Fibroblast of skin of right quadriceps (primary cell): ENCODE results near the gene LPCAT4.

Experiments used
- DNase-seq: peaks from one replicate; pipeline ENCODE4 v3.0.0-alpha.2; 2013

The LPCAT4 gene

GRCh38 chr15:34336231-34336990, 30.6 kb downstream of the LPCAT4 start:
- DNase-seq = no peak

- DNase-seq = no peak
These were observed 31.6 kb downstream of the LPCAT4 start for GRCh38 chr15:34335176-34336032.

GRCh38 chr15:34334672-34335071, 32.3 kb downstream of the LPCAT4 start:
- no peak for DNase-seq

GRCh38 chr15:34332553-34333120, 34.4 kb downstream of the LPCAT4 start:
- no peak for DNase-seq

GRCh38 chr15:34331809-34332208, 35.2 kb downstream of the LPCAT4 start:
- no peak for DNase-seq

GRCh38 chr15:34330279-34330678, 36.7 kb downstream of the LPCAT4 start:
- DNase-seq = no peak

- DNase-seq = no peak
These were observed 38.0 kb downstream of the LPCAT4 start for GRCh38 chr15:34329006-34329405.

GRCh38 chr15:34327906-34328305, 39.1 kb downstream of the LPCAT4 start:
- DNase-seq = no peak

- DNase-seq = no peak
These were observed 41.6 kb downstream of the LPCAT4 start for GRCh38 chr15:34325368-34325767.

GRCh38 chr15:34324933-34325332, 42.1 kb downstream of the LPCAT4 start:
- DNase-seq = no peak

- DNase-seq = no peak
These were observed 43.8 kb downstream of the LPCAT4 start for GRCh38 chr15:34323217-34323616.

GRCh38 chr15:34318277-34319079, 48.5 kb downstream of the LPCAT4 start:
- DNase-seq = peak; percentile 62

GRCh38 chr15:34314491-34315490, 52.2 kb downstream of the LPCAT4 start:
- no peak for DNase-seq

- no peak for DNase-seq
These were observed 55.4 kb downstream of the LPCAT4 start for GRCh38 chr15:34311563-34311962.
